Transverse colon (tissue), 3 donors: Measurements from ENCODE around the gene PTBP3.

Source experiments
- CTCF ChIP-seq, 5 experiments: fragments of 200-600 bp in 3 of 5; fragments of 450-650 bp in 2 of 5; sonication (generic) in 3 of 5; IDR thresholded peaks; 1 replicate in 2 of 5; 2 replicates in 3 of 5; pipeline ENCODE4 v1.5.1; 2016 to 2017; ENCODE audit warnings: antibody characterized with exemption in 5 of 5, inconsistent platforms in 3 of 5, mild to moderate bottlenecking in 2 of 5, moderate library complexity in 1 of 5
- EP300 ChIP-seq: sonication (generic); formaldehyde crosslinking; IDR thresholded peaks from one replicate; pipeline ENCODE4 v1.6.1; 2017; ENCODE audit warnings: antibody characterized with exemption, low read depth
- POLR2A ChIP-seq: fragments of 450-650 bp; IDR thresholded peaks from one replicate; pipeline ENCODE4 v1.6.1; 2016; ENCODE audit warnings: antibody characterized with exemption, mild to moderate bottlenecking, moderate library complexity

- TF ChIP-seq CTCF (IDR thresholded peaks at IDR 0.05) (peak in 3 of 5 experiments; percentile 2 to 26 (median 25)), EP300 (no peak), POLR2A (no peak)
These were observed 794 bp downstream of the PTBP3 start for GRCh38 chr9:112332674-112332976.
